GM19099 (cell line): Measurements from ENCODE around the gene HNRNPL.

Source experiments
- POLR2A ChIP-seq: IDR thresholded peaks from 3 replicates; pipeline ENCODE4 v1.6.1; 2011; ENCODE audit warnings: low read depth; ENCODE audit not compliant: insufficient read length; ENCODE audit errors: extremely low read depth

The HNRNPL gene

GRCh38 chr19:38851622-38852230, 1.9 kb upstream of the HNRNPL start:
- TF ChIP-seq POLR2A = peak; percentile 66

GRCh38 chr19:38850976-38851621, 1.3 kb upstream of the HNRNPL start:
- no peak for TF ChIP-seq POLR2A

- peak; percentile 81 for TF ChIP-seq POLR2A
Observed at GRCh38 chr19:38850436-38850975, 720 bp upstream of the HNRNPL start.

- no peak for TF ChIP-seq POLR2A
Observed at GRCh38 chr19:38849147-38849859, 483 bp downstream of the HNRNPL start.

- peak; percentile 24 for TF ChIP-seq POLR2A
Observed at GRCh38 chr19:38848299-38849146, 1.3 kb downstream of the HNRNPL start.

GRCh38 chr19:38846097-38846496, 3.7 kb downstream of the HNRNPL start:
- TF ChIP-seq POLR2A = no peak

- no peak for TF ChIP-seq POLR2A
Observed at GRCh38 chr19:38845374-38846024, 4.3 kb downstream of the HNRNPL start.

- no peak for TF ChIP-seq POLR2A
Observed at GRCh38 chr19:38844093-38844686, 5.6 kb downstream of the HNRNPL start.

- TF ChIP-seq POLR2A = no peak
Observed at GRCh38 chr19:38843175-38843758, 6.5 kb downstream of the HNRNPL start.

- no peak for TF ChIP-seq POLR2A
Observed at GRCh38 chr19:38842439-38843174, 7.2 kb downstream of the HNRNPL start.

GRCh38 chr19:38841787-38842438, 7.9 kb downstream of the HNRNPL start:
- no peak for TF ChIP-seq POLR2A

- TF ChIP-seq POLR2A = no peak
Observed at GRCh38 chr19:38841180-38841766, 8.5 kb downstream of the HNRNPL start.
